Cardiac septum (tissue), 1 donor: ENCODE data around the gene ANKS1A. TPM values are rescaled to one million over a fixed set of nuclear protein-coding genes. Genes with fewer than 3 reads are reported as not detected.

Experiments used
- DNase-seq: peaks from one replicate; pipeline ENCODE4 v3.0.0-alpha.2; 2020; ENCODE audit warnings: low spot score
- intact Hi-C: fragments of 100-400 bp; cut with DNase I; formaldehyde crosslinking; loops from one replicate; pipeline ENCODE4 v1.14.0; 2022
- total RNA-seq: library from RNA; stranded (reverse); fragmentation: NEBNext Ultra II Directional; extraction: Animal tissue kit (Norgen Biotek cat#: 25700); gene quantifications from one replicate; pipeline ENCODE4 v1.2.1, GENCODE V29; 2021
- donor health status: DM: no; HTN: no; CAD: no.

Gene ANKS1A
- total RNA-seq, 1 donor from 2014 or later = 29.5 TPM

- intact Hi-C loops = no loop called here
- DNase-seq = no peak
These were observed 182.4 kb downstream of the ANKS1A start for GRCh38 chr6:35071347-35071994.

DNA sequence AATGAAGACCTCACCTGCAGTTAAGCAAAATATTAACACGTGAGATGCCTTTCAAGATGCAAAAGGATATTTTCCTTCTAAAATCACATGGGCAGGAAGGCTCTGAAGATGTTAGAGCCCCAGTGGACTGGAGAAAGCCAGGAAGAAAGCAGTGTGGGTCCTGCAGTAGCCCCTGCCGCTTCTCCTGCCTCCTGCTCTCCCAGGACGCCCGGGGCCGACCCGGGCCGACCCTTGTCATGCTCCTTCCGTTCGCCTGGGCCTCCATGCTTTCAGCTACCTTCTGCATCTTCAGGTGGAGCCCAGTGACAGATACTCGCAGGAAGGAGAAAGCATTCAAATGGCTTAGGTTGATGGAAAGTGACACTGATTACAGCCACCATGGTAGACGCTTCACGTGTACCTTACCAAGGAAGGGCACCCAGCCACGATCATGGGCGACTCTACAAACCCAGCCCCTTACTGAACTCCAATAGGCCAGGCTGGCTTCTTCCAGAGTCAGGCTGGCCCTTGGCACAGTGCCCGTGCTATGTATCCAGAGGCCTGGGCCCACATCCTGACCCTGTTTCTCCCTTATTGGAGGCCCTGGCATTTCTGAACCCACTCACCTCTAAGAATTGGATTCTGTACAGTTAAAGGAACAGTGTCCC is 183.1 kb downstream of the ANKS1A start:
- DNase-seq = no peak
- intact Hi-C loops = no loop called here

DNA sequence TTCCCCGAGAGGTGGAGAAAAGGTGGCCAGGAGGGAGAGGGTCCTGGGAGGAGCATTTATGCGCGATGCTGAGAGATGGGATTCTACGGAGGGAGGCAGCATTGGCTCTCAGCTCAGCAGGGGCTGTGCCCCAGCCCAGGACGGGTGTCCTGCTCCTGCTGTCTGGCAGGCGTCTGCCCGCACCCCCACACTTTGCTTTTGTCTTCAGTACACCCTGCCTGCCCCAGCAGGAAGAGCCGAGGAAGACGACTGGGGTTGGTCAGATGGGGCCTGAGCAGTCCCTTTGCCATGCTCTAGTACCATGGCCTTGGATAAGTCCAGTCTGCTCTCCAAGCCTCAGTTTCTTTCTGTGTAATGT is 183.6 kb downstream of the ANKS1A start:
- intact Hi-C loops = no loop called here
- DNase-seq = no peak

DNA sequence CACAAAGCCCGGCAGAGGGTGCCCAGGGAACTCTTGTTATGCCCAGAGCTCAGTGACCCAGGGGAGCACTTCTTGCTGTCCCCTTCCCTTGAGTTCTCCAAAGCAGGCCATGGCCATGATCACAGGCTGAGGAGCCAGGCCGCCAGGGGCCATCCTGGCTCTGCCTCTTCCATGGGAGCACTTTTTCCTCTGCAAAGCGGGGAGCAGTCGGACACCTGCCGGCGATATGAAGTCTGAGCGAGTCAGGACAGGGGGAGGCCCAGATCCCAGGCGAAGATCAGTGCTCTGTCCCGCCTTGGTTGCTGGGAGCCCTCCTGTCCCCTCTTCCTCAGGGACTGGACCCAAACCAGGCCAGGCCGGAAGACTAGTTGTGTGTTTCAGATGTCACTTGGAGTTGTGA is 184.2 kb downstream of the ANKS1A start:
- DNase-seq = no peak
- intact Hi-C loops = no loop called here

GRCh38 chr6:35073766-35074471 is 184.9 kb downstream of the ANKS1A start:
- DNase-seq = peak; percentile 68

GRCh38 chr6:35076997-35077712 is 188.1 kb downstream of the ANKS1A start:
- intact Hi-C loops = no loop called here
- DNase-seq = peak; percentile 66

More at GRCh38 chr6:35073766-35074471, 184.9 kb downstream of the ANKS1A start:
- intact Hi-C loops = no loop called here

DNA sequence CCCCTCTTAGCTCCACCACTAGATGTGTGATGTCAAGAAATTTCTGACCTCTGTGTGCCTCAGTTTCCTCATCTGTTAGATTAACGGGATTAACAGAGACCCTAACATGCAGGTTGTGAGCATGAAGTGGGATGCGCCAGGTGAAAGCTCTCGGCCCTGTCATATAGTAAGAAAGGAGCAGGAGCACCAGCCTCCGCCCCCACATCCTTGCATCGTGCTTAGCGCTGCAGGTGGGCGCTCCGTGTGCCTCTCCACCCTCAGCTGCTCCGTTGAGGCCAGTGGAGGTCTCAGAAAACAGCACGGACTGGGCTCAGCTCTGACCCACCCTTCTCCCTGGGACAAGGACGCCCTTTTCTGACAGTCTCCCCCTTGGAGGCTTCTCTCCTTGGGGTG is 188.7 kb downstream of the ANKS1A start:
- DNase-seq = peak; percentile 31
- intact Hi-C loops = no loop called here

- peak; percentile 43 for DNase-seq
- intact Hi-C loops = no loop called here
These were observed 189.3 kb downstream of the ANKS1A start for GRCh38 chr6:35078226-35078850.

DNA sequence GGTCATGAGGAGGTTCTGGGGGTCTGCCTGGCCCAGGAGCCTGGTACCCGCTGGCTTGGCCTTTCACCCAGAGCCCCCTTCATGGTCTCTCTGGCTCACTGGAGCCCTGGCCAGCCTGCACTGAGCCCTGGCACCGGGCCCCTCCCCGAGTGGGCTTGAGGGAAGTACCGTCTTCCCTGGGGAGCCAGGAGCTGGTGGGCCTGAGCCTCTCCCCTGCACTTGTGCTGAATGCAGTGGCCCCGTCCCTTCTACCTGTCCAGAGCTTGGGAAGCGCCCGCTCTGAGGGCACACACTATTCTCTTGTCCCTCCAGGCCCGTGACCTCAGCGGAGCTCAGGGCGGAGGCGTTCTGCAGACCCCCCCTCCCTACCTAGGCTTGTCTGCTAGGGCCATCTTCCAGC is 189.8 kb downstream of the ANKS1A start:
- DNase-seq = peak; percentile 46
- intact Hi-C loops = no loop called here

DNA sequence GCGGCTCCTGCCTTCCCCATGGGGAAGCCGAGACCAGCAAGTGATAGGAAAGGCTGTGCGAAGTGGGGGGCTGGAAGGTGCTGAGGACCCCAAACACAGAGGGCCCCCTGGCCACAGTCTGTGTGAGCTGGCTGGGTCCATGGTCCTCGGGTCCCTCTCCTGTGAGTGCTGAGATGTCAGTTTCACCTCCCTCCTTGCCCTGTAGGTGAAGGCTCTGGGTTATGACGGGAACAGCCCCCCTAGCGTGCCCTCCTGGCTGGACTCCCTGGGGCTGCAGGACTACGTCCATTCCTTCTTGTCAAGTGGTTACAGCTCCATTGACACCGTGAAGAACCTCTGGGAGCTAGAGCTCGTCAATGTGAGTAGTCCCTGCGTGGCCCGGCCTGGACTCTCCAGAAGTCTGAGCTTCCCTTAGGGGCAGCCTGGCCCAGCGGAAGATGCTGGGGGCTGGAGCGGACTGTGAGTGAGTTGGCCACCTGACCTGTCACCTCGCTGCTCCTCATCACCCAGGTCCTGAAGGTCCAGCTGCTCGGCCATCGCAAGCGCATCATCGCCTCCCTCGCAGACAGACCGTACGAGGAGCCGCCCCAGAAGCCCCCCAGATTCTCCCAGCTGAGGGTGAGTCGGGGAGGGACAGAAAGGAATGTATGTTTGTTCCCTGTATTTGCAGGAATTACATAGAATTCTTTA is 190.4 kb downstream of the ANKS1A start:
- DNase-seq = peak; percentile 67
- intact Hi-C loops = no loop called here

- intact Hi-C loops = no loop called here
- DNase-seq = peak; percentile 27
These were observed 191.1 kb downstream of the ANKS1A start for GRCh38 chr6:35080016-35080680.

- intact Hi-C loops = no loop called here
- peak; percentile 69 for DNase-seq
These were observed 191.9 kb downstream of the ANKS1A start for GRCh38 chr6:35080821-35081425.

DNA sequence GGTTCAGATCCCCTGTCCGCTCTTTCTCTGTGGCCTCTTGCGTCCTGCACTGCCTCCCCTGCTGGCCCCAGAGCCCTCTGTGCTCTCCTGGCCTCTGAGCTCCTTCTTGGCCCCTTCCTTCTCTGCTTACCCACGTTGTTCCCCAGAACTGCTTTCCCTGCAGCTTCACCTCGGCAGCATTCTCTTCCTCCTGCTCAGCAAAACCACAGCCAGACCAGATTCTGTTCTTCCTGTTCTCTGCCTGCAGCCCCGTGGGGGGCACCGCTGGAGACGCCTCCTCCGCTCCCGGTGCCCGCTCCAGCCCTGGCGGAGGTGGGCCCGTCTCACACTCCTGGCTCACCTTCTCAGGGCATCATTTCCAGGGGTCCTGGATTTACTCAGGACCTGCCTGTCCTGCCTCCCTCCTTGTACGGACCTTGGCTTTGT is 192.4 kb downstream of the ANKS1A start:
- DNase-seq = peak; percentile 59
- intact Hi-C loops = no loop called here

DNA sequence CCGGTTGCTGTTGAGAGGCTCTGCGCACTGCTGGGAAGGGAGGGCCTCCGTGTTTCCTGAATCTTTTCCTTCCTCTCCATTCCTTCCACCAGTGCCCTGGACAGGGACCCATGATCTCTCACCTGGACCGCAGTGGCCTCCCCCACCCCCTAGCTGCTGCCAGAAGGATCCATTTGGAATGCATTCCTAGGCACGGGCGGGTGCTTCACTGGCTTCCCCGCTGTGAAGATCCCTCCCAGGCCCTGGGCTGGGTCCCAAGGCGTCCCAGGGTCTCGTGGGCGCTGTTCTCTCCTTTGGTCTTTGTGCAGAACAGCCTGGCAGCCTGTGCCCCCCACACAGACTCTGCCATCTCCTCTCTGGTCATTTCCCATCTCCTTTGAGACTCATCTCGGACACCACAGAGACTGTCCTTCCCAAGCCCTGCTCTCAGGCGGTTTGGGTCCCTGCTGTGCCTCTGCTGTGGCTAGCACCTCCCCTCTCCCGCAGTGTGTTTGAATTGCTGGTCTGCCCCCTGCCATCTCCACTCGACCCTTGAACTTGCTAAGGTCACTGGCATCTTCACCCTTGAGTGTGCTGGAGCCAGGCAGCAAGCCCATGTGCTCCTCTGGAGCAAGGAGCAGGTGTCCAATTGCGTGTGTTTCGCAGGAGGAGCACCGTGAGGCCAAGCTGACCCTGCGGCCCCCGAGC is 193.1 kb downstream of the ANKS1A start:
- no peak for DNase-seq
- intact Hi-C loops = no loop called here

- DNase-seq = no peak
- intact Hi-C loops = no loop called here
These were observed 193.8 kb downstream of the ANKS1A start for GRCh38 chr6:35082733-35083403.

- intact Hi-C loops = no loop called here
- DNase-seq = no peak
These were observed 194.5 kb downstream of the ANKS1A start for GRCh38 chr6:35083507-35083906.

- intact Hi-C loops = no loop called here
- DNase-seq = no peak
These were observed 195.0 kb downstream of the ANKS1A start for GRCh38 chr6:35084041-35084491.
